PC-3 (cell line): ENCODE measurements around the gene RSRC1. TPM values are rescaled to one million over a fixed set of nuclear protein-coding genes. Genes with fewer than 3 reads are reported as not detected.

Source experiments
- ATAC-seq: fragments of 200-7000 bp; cut with Tn5 transposase; 2 replicates; pipeline ENCODE4 v1.9.1; 2020; ENCODE audit warnings: mild to moderate bottlenecking, moderate library complexity
- BruUV-seq: library from RNA; stranded (reverse); fragments of 400-500 nt; replicated peaks from 2 replicates; lab custom pipeline; 2021; lab: Mats Ljungman, UMichigan
- CTCF ChIA-PET: fragments of 300-600 bp; sonication (Branson Sonifier 250); formaldehyde crosslinking; loops from one replicate; lab custom pipeline; 2022; ENCODE audit warnings: antibody characterized with exemption; lab: Charles Lee
- POLR2A ChIA-PET: fragments of 300-600 bp; sonication (Branson Sonifier 250); formaldehyde crosslinking; loops from one replicate; lab custom pipeline; 2022; ENCODE audit warnings: antibody characterized with exemption; ENCODE audit not compliant: unreplicated experiment; lab: Charles Lee
- DNase-seq: peaks from one replicate; pipeline ENCODE4 v3.0.0-alpha.2; 2015
- H2AFZ ChIP-seq: fragments of 300-600 bp; sonication (generic); 2 replicates; pipeline ENCODE4 v1.6.0; 2016; ENCODE audit warnings: antibody characterized with exemption, low read length
- H3F3A ChIP-seq: fragments of 300-600 bp; sonication (generic); one replicate; pipeline ENCODE4 v1.6.0; 2017; ENCODE audit warnings: antibody characterized with exemption, low read length, control low read depth, mild to moderate bottlenecking; ENCODE audit not compliant: unreplicated experiment
- H3K27ac ChIP-seq: fragments of 300-600 bp; sonication (generic); 2 replicates; pipeline ENCODE4 v1.5.1; 2016; ENCODE audit warnings: mild to moderate bottlenecking, low read length
- H3K27me3 ChIP-seq: fragments of 300-600 bp; sonication (generic); 2 replicates; pipeline ENCODE4 v1.6.1; 2016; ENCODE audit warnings: low read length, mixed read lengths
- H3K36me3 ChIP-seq: fragments of 300-600 bp; sonication (generic); 2 replicates; pipeline ENCODE4 v1.6.1; 2016; ENCODE audit warnings: low read depth, mixed run types, low read length, mixed read lengths
- H3K4me1 ChIP-seq: fragments of 300-600 bp; sonication (generic); 2 replicates; pipeline ENCODE4 v1.5.1; 2016; ENCODE audit warnings: low read length; ENCODE audit not compliant: insufficient read depth
- H3K4me2 ChIP-seq: fragments of 300-600 bp; sonication (generic); 2 replicates; pipeline ENCODE4 v1.6.0; 2016; ENCODE audit warnings: low read length
- H3K4me3 ChIP-seq: fragments of 300-600 bp; sonication (generic); 2 replicates; pipeline ENCODE4 v1.5.1; 2016; ENCODE audit warnings: mild to moderate bottlenecking, low read length, mixed read lengths
- H3K79me2 ChIP-seq: fragments of 300-600 bp; sonication (generic); 2 replicates; pipeline ENCODE4 v1.6.1; 2017; ENCODE audit warnings: low read length, mixed read lengths
- H3K9ac ChIP-seq: fragments of 300-600 bp; sonication (generic); 2 replicates; pipeline ENCODE4 v1.6.0; 2016; ENCODE audit warnings: mild to moderate bottlenecking, low read length
- H3K9me2 ChIP-seq: fragments of 300-600 bp; sonication (generic); replicated peaks from 2 replicates; pipeline ENCODE4 v1.6.1; 2016; ENCODE audit warnings: mixed run types, low read length, mixed read lengths
- H3K9me3 ChIP-seq: fragments of 300-600 bp; sonication (generic); 2 replicates; pipeline ENCODE4 v1.6.1; 2016; ENCODE audit warnings: low read length, mixed read lengths
- H4K20me1 ChIP-seq: fragments of 300-600 bp; sonication (generic); 2 replicates; pipeline ENCODE4 v1.6.1; 2016; ENCODE audit warnings: low read length, mixed read lengths
- EZH2 ChIP-seq: fragments of 300-600 bp; sonication (generic); IDR thresholded peaks from one replicate; pipeline ENCODE4 v1.6.1; 2017; ENCODE audit warnings: antibody characterized with exemption, mild to moderate bottlenecking, low read length; ENCODE audit not compliant: unreplicated experiment
- EZH2phosphoT487 ChIP-seq: fragments of 300-600 bp; sonication (generic); IDR thresholded peaks from 2 replicates; pipeline ENCODE4 v1.6.1; 2018; ENCODE audit warnings: mild to moderate bottlenecking, antibody characterized with exemption, low read length, borderline replicate concordance
- intact Hi-C: fragments of 100-400 bp; cut with micrococcal nuclease; formaldehyde crosslinking; loops from 2 replicates; pipeline ENCODE4 v1.9.0; 2023
- total RNA-seq: library from RNA; depleted of rRNA; stranded (reverse); fragments of >200 nt; gene quantifications from 2 replicates; pipeline ENCODE4 v1.2.3, GENCODE V29; 2014
- TF ChIP-seq, protein P1 (sequence below): fragments of 300-600 bp; sonication (generic); conservative IDR thresholded peaks from 2 replicates; pipeline ENCODE4 v1.5.1; 2017; ENCODE audit warnings: antibody characterized with exemption, low read depth, mild to moderate bottlenecking, low read length

RSRC1 gene
- total RNA-seq, 1 experiment from 2014 or later: 39.5 TPM

- ChIA-PET CTCF (no interaction called here), POLR2A (no interaction called here)
- no peak for ATAC-seq
- Histone ChIP-seq H3K27me3 (no peaks in the 10 kb centered on the region), H3K4me2 (no peak overlapping the region), H3K36me3 (no peaks in the 10 kb centered on the region), H3K4me1 (no peaks in the 10 kb centered on the region), H3K9ac (no peak overlapping the region), H3K4me3 (no peak overlapping the region), H3F3A (no peaks in the 10 kb centered on the region), H3K9me3 (no peaks in the 10 kb centered on the region), H4K20me1 (no peaks in the 10 kb centered on the region), H3K9me2 (no peaks in the 10 kb centered on the region), H2AFZ (no peak overlapping the region), H3K79me2 (no peaks in the 10 kb centered on the region), H3K27ac (no peak overlapping the region)
- intact Hi-C loops: no loop called here
- BruUV-seq: no TSS peak
- TF ChIP-seq, protein P1, sequence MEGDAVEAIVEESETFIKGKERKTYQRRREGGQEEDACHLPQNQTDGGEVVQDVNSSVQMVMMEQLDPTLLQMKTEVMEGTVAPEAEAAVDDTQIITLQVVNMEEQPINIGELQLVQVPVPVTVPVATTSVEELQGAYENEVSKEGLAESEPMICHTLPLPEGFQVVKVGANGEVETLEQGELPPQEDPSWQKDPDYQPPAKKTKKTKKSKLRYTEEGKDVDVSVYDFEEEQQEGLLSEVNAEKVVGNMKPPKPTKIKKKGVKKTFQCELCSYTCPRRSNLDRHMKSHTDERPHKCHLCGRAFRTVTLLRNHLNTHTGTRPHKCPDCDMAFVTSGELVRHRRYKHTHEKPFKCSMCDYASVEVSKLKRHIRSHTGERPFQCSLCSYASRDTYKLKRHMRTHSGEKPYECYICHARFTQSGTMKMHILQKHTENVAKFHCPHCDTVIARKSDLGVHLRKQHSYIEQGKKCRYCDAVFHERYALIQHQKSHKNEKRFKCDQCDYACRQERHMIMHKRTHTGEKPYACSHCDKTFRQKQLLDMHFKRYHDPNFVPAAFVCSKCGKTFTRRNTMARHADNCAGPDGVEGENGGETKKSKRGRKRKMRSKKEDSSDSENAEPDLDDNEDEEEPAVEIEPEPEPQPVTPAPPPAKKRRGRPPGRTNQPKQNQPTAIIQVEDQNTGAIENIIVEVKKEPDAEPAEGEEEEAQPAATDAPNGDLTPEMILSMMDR: no peak
- TF ChIP-seq EZH2phosphoT487 (no peak), EZH2 (no peak)
- no peak for DNase-seq
These were observed 221.0 kb downstream of the RSRC1 start for GRCh38 chr3:158330870-158331269.

DNA sequence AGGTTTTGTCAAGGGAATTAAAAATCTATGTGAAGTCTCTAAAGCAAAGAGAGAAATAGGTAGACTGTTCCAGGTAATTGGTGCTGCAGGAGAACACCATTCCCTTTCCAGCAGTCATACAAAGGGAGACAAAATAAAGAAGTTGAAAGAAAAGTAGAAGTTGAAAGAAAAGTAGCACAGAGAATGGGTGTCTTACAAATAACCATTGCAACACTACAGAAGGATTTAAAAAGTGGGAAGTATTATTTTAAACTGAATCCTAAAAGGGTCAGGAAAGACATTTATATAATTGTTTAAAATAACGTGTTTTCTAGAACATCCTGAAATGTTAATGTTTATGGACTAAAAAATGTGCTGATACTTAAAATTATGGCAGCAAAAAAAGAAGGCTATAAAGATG is 223.8 kb downstream of the RSRC1 start:
- TF ChIP-seq EZH2: no peak
- ChIA-PET CTCF (no interaction called here), POLR2A (no interaction called here)
- no peak overlapping the region for H3K4me2 ChIP-seq
- no peaks in the 10 kb centered on the region for H3K4me1 ChIP-seq
- no peaks in the 10 kb centered on the region for H3K9me2 ChIP-seq
- H3F3A ChIP-seq: no peaks in the 10 kb centered on the region
- H3K4me3 ChIP-seq: no peak overlapping the region
- no peak for ATAC-seq
- no peaks in the 10 kb centered on the region for H3K27me3 ChIP-seq
- no peaks in the 10 kb centered on the region for H4K20me1 ChIP-seq
- no peaks in the 10 kb centered on the region for H3K79me2 ChIP-seq
- no TSS peak for BruUV-seq
- no peak overlapping the region for H2AFZ ChIP-seq
- H3K9me3 ChIP-seq: no peaks in the 10 kb centered on the region
- intact Hi-C loops: no loop called here
- no peak overlapping the region for H3K9ac ChIP-seq
- DNase-seq: no peak
- H3K36me3 ChIP-seq: no peaks in the 10 kb centered on the region
- no peak overlapping the region for H3K27ac ChIP-seq

- no peak for ATAC-seq
- H3K27me3 ChIP-seq: no peaks in the 10 kb centered on the region
- no peaks in the 10 kb centered on the region for H3K36me3 ChIP-seq
- no peak overlapping the region for H3K4me3 ChIP-seq
- intact Hi-C loops: no loop called here
- ChIA-PET CTCF (no interaction called here), POLR2A (no interaction called here)
- H4K20me1 ChIP-seq: no peaks in the 10 kb centered on the region
- DNase-seq: no peak
- H3K9me3 ChIP-seq: no peaks in the 10 kb centered on the region
- no peaks in the 10 kb centered on the region for H3K9me2 ChIP-seq
- no peak overlapping the region for H2AFZ ChIP-seq
- H3K27ac ChIP-seq: no peak overlapping the region
- no peaks in the 10 kb centered on the region for H3K79me2 ChIP-seq
- no TSS peak for BruUV-seq
- no peaks in the 10 kb centered on the region for H3K4me1 ChIP-seq
- TF ChIP-seq EZH2: no peak
- TF ChIP-seq, protein P1: no peak
- TF ChIP-seq EZH2phosphoT487: no peak
- H3K4me2 ChIP-seq: no peak overlapping the region
- no peak overlapping the region for H3K9ac ChIP-seq
- H3F3A ChIP-seq: no peaks in the 10 kb centered on the region
These were observed 227.2 kb downstream of the RSRC1 start for GRCh38 chr3:158337110-158337509.
